SK-N-SH (cell line): ENCODE data around the gene PHACTR2.

Source experiments
- CHD2 ChIP-seq: fragments of 150-350 bp; IDR thresholded peaks from 2 replicates; pipeline ENCODE4 v1.6.1; 2018; ENCODE audit warnings: low read length; ENCODE audit not compliant: partially characterized antibody
- CTCF ChIP-seq: fragments of 200-600 bp; sonication (generic); IDR thresholded peaks from 2 replicates; pipeline ENCODE4 v1.6.1; 2017; ENCODE audit warnings: antibody characterized with exemption, mild to moderate bottlenecking, moderate library complexity
- EP300 ChIP-seq, 2 experiments: IDR thresholded peaks; 2 replicates each; pipeline versions ENCODE4 v1.4.0 to v1.6.1; 2012; ENCODE audit warnings: borderline replicate concordance in 1 of 2, low read depth in 1 of 2, low read length in 1 of 2
- MXI1 ChIP-seq: IDR thresholded peaks from 2 replicates; pipeline ENCODE4 v1.6.1; 2012; ENCODE audit warnings: mild to moderate bottlenecking, low read depth, low read length, improper control_type of control experiment
- PBX3 ChIP-seq: IDR thresholded peaks from 2 replicates; pipeline ENCODE4; 2012
- RFX5 ChIP-seq: IDR thresholded peaks from 2 replicates; pipeline ENCODE4 v1.6.1; 2012; ENCODE audit warnings: mild to moderate bottlenecking, improper control_type of control experiment, low read length
- SIN3A ChIP-seq: IDR thresholded peaks from 2 replicates; pipeline ENCODE4 v1.6.1; 2012; ENCODE audit warnings: low read depth, mild to moderate bottlenecking, low read length, moderate library complexity, borderline replicate concordance
- YY1 ChIP-seq: IDR thresholded peaks from 2 replicates; pipeline ENCODE4 v1.4.0; 2012; ENCODE audit warnings: low read depth, mild to moderate bottlenecking
- ZBTB33 ChIP-seq: IDR thresholded peaks from 2 replicates; pipeline ENCODE4 v1.4.0; 2012; ENCODE audit warnings: low read depth, borderline replicate concordance

DNA sequence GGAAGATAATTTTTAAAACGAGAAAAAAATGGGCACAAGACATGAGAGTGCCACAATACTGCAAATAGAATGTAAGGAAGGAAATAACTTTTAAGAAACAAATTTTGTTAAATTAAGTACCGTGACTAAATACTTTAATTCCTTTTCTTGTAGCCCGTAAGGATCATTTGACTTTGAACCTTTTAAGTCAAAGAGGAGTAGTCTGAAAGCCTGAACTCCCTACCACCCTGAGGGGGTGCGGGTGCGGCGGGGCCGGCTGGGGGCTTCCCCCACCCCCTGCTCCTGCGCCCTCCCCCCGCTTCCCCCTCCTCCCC, 231 bp upstream of the PHACTR2 start:
- TF ChIP-seq YY1 (no peak), CHD2 (no peak), CTCF (no peak), ZBTB33 (no peak), EP300 (IDR thresholded peaks at IDR 0.05; ENCODE audit: borderline replicate concordance in 1 of 2, low read depth in 1 of 2, low read length in 1 of 2) (no peak), MXI1 (no peak), RFX5 (no peak), SIN3A (no peak), PBX3 (no peak)
